ENCODE measurements around the gene OR13C9. TPM values are rescaled to one million over a fixed set of nuclear protein-coding genes. Genes with fewer than 3 reads are reported as not detected.

Gene OR13C9
- polyA plus RNA-seq, 3 donors: not detected

GRCh38 chr9:104589626-104590025 lies 28.4 kb downstream of the OR13C9 start:
- intact Hi-C loops (cut with micrococcal nuclease): no loop called here
- Histone ChIP-seq H4K20me1 (ENCODE audit: insufficient read depth, low read length) (no peaks in the 10 kb centered on the region), H3K27me3 (ENCODE audit: control insufficient read depth in 2 of 2, insufficient read depth in 2 of 2, low read length in 2 of 2) (no peaks in the 10 kb centered on the region), H2AFZ (ENCODE audit: insufficient read depth, low read depth, low read length, poor library complexity, severe bottlenecking) (no peak overlapping the region), H3K9ac (ENCODE audit: insufficient read depth, low read length, poor library complexity, severe bottlenecking) (no peak overlapping the region), H3K9me3 (replicated peaks in 1 of 2; ENCODE audit: control insufficient read depth in 1 of 2, insufficient read depth in 1 of 2, low read length in 2 of 2) (no peaks in the 10 kb centered on the region), H3K4me2 (replicated peaks; ENCODE audit: extremely low read depth, low read length, poor library complexity, severe bottlenecking) (no peak overlapping the region), H3K4me3 (replicated peaks in 1 of 3; ENCODE audit: low read depth in 2 of 3, low read length in 3 of 3) (no peak overlapping the region), H3K4me1 (ENCODE audit: control insufficient read depth in 1 of 2, insufficient read depth in 2 of 2, low read length in 2 of 2) (no peaks in the 10 kb centered on the region), H3K79me2 (ENCODE audit: insufficient read depth, low read length) (no peaks in the 10 kb centered on the region), H3K36me3 (replicated peaks in 1 of 2; ENCODE audit: control insufficient read depth in 1 of 2, insufficient read depth in 2 of 2, low read length in 2 of 2) (no peaks in the 10 kb centered on the region), H3K27ac (ENCODE audit: low read depth in 1 of 2, low read length in 2 of 2) (no peak overlapping the region)
- WGBS (ENCODE audit: insufficient coverage): no CpG with 5 or more reads among the region's 1 CpG
- TF ChIP-seq CTCF (IDR thresholded peaks at IDR 0.05): no peak
- H3K36me3 Mint-ChIP-seq: no peaks in the 10 kb centered on the region
- DNase-seq: no peak
- no peak overlapping the region for H3K4me3 Mint-ChIP-seq
- H3K9me3 Mint-ChIP-seq: peaks cover 0 to 6% (median 0%) of the 10 kb centered on the region in 7 donors
- no peak overlapping the region for H3K27ac Mint-ChIP-seq
- H3K27me3 Mint-ChIP-seq (ENCODE audit: low read depth in 3 of 3): no peaks in the 10 kb centered on the region
- H3K4me1 Mint-ChIP-seq: no peaks in the 10 kb centered on the region

GRCh38 chr9:104586496-104587180 lies 31.4 kb downstream of the OR13C9 start:
- no CpG with 5 or more reads among the region's 1 CpG for WGBS (ENCODE audit: insufficient coverage)
- intact Hi-C loops (cut with micrococcal nuclease): no loop called here
- no peak overlapping the region for H3K4me3 Mint-ChIP-seq

More at GRCh38 chr9:104586496-104587180, 31.4 kb downstream of the OR13C9 start:
- Histone ChIP-seq H3K9ac (ENCODE audit: insufficient read depth, low read length, poor library complexity, severe bottlenecking) (no peak overlapping the region), H2AFZ (ENCODE audit: insufficient read depth, low read depth, low read length, poor library complexity, severe bottlenecking) (no peak overlapping the region), H3K4me2 (replicated peaks; ENCODE audit: extremely low read depth, low read length, poor library complexity, severe bottlenecking) (no peak overlapping the region), H3K27ac (ENCODE audit: low read depth in 1 of 2, low read length in 2 of 2) (no peak overlapping the region), H3K4me3 (replicated peaks in 1 of 3; ENCODE audit: low read depth in 2 of 3, low read length in 3 of 3) (no peak overlapping the region), H3K36me3 (replicated peaks in 1 of 2; ENCODE audit: control insufficient read depth in 1 of 2, insufficient read depth in 2 of 2, low read length in 2 of 2) (no peaks in the 10 kb centered on the region), H3K79me2 (ENCODE audit: insufficient read depth, low read length) (no peaks in the 10 kb centered on the region), H3K4me1 (ENCODE audit: control insufficient read depth in 1 of 2, insufficient read depth in 2 of 2, low read length in 2 of 2) (no peaks in the 10 kb centered on the region), H3K27me3 (ENCODE audit: control insufficient read depth in 2 of 2, insufficient read depth in 2 of 2, low read length in 2 of 2) (no peaks in the 10 kb centered on the region), H3K9me3 (replicated peaks in 1 of 2; ENCODE audit: control insufficient read depth in 1 of 2, insufficient read depth in 1 of 2, low read length in 2 of 2) (no peaks in the 10 kb centered on the region), H4K20me1 (ENCODE audit: insufficient read depth, low read length) (no peaks in the 10 kb centered on the region)
- Mint-ChIP-seq H3K27ac (no peak overlapping the region), H3K9me3 (peaks cover 0 to 2% (median 0%) of the 10 kb centered on the region in 7 donors), H3K36me3 (no peaks in the 10 kb centered on the region), H3K4me1 (no peaks in the 10 kb centered on the region), H3K27me3 (ENCODE audit: low read depth in 3 of 3) (no peaks in the 10 kb centered on the region)
- TF ChIP-seq CTCF (IDR thresholded peaks at IDR 0.05): no peak
- DNase-seq: no peak

All from CD14-positive monocyte (primary cell).